Ishikawa (cell line): ENCODE results near the gene TYSND1.

Experiments
- CEBPB ChIP-seq: IDR thresholded peaks from 2 replicates; pipeline ENCODE4 v1.6.1; 2012
- CREB1 ChIP-seq: IDR thresholded peaks from 2 replicates; pipeline ENCODE4 v1.6.1; 2012; ENCODE audit warnings: low read depth
- EGR1 ChIP-seq: IDR thresholded peaks from 2 replicates; pipeline ENCODE4 v1.6.1; 2012
- EP300 ChIP-seq: IDR thresholded peaks from 2 replicates; pipeline ENCODE4 v1.6.1; 2012; ENCODE audit warnings: borderline replicate concordance
- FOXM1 ChIP-seq: IDR thresholded peaks from 2 replicates; pipeline ENCODE4 v1.6.1; 2012; ENCODE audit warnings: low read depth, borderline replicate concordance
- NFIC ChIP-seq: IDR thresholded peaks from 2 replicates; pipeline ENCODE4 v1.6.1; 2012
- RAD21 ChIP-seq: IDR thresholded peaks from 2 replicates; pipeline ENCODE4 v1.6.1; 2012; ENCODE audit warnings: low read depth
- TAF1 ChIP-seq: IDR thresholded peaks from 2 replicates; pipeline ENCODE4 v1.6.1; 2012; ENCODE audit warnings: low read depth, mild to moderate bottlenecking
- TCF12 ChIP-seq: IDR thresholded peaks from 2 replicates; pipeline ENCODE4 v1.6.1; 2012; ENCODE audit warnings: low read depth
- TEAD4 ChIP-seq: IDR thresholded peaks from 2 replicates; pipeline ENCODE4 v1.6.1; 2012
- USF1 ChIP-seq: IDR thresholded peaks from 2 replicates; pipeline ENCODE4 v1.6.1; 2012
- YY1 ChIP-seq: IDR thresholded peaks from 2 replicates; pipeline ENCODE4 v1.6.1; 2012; ENCODE audit warnings: low read depth
- ZBTB7A ChIP-seq: IDR thresholded peaks from 2 replicates; pipeline ENCODE4 v1.6.1; 2012; ENCODE audit warnings: low read depth
- TF ChIP-seq, protein P1 (sequence below): IDR thresholded peaks from 2 replicates; pipeline ENCODE4 v1.6.1; 2012; ENCODE audit warnings: low read depth, mild to moderate bottlenecking
- TF ChIP-seq, protein P2 (sequence below): IDR thresholded peaks from 2 replicates; pipeline ENCODE4 v1.6.1; 2012

Gene TYSND1

GRCh38 chr10:70145666-70146488 is 623 bp downstream of the TYSND1 start:
- TF ChIP-seq USF1 (no peak), NFIC (0 out of 2 replicates have a peak, but pooled peaks have one; percentile 8), TCF12 (0 out of 2 replicates have a peak, but pooled peaks have one; percentile 28), EGR1 (0 out of 2 replicates have a peak, but pooled peaks have one; percentile 7), CREB1 (no peak), CEBPB (no peak), TAF1 (peak; percentile 57), FOXM1 (no peak), RAD21 (no peak), EP300 (no peak; the same call in 1 of the 2 replicates), YY1 (peak; percentile 84), TEAD4 (no peak), ZBTB7A (0 out of 2 replicates have a peak, but pooled peaks have one; percentile 78)
- TF ChIP-seq, protein P1, sequence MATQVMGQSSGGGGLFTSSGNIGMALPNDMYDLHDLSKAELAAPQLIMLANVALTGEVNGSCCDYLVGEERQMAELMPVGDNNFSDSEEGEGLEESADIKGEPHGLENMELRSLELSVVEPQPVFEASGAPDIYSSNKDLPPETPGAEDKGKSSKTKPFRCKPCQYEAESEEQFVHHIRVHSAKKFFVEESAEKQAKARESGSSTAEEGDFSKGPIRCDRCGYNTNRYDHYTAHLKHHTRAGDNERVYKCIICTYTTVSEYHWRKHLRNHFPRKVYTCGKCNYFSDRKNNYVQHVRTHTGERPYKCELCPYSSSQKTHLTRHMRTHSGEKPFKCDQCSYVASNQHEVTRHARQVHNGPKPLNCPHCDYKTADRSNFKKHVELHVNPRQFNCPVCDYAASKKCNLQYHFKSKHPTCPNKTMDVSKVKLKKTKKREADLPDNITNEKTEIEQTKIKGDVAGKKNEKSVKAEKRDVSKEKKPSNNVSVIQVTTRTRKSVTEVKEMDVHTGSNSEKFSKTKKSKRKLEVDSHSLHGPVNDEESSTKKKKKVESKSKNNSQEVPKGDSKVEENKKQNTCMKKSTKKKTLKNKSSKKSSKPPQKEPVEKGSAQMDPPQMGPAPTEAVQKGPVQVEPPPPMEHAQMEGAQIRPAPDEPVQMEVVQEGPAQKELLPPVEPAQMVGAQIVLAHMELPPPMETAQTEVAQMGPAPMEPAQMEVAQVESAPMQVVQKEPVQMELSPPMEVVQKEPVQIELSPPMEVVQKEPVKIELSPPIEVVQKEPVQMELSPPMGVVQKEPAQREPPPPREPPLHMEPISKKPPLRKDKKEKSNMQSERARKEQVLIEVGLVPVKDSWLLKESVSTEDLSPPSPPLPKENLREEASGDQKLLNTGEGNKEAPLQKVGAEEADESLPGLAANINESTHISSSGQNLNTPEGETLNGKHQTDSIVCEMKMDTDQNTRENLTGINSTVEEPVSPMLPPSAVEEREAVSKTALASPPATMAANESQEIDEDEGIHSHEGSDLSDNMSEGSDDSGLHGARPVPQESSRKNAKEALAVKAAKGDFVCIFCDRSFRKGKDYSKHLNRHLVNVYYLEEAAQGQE: no peak
- TF ChIP-seq, protein P2, sequence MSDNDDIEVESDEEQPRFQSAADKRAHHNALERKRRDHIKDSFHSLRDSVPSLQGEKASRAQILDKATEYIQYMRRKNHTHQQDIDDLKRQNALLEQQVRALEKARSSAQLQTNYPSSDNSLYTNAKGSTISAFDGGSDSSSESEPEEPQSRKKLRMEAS: peak; percentile 84

DNA sequence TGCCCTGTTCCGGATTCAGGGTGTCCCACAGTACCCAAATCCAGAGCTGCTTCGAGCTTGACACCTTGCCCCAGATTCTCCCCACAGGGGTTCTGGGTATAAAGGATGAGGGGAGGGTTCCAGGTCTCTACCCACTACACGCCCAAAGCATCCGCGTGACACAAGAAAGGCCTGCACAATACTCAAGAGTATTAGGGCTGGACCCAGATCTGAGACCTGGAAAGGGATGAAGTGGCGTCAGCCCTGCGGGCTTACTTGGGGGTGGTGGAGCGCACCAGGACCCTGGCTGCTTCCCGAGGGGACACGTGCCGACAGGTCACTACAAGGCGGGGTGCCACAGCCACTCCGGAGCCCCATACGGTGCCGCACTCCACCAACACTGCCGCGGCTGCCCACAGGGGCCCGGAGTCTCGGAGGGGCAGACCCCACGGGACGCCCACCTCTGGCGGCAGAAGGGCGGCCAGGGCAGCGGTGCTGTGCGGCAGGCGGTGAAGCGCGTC is 1.3 kb downstream of the TYSND1 start:
- no peak for TF ChIP-seq CEBPB
- TF ChIP-seq FOXM1: no peak
- TF ChIP-seq NFIC: no peak
- no peak for TF ChIP-seq EP300
- no peak for TF ChIP-seq CREB1
- TF ChIP-seq USF1: no peak
- TF ChIP-seq, protein P1: no peak
- TF ChIP-seq RAD21: no peak

DNA sequence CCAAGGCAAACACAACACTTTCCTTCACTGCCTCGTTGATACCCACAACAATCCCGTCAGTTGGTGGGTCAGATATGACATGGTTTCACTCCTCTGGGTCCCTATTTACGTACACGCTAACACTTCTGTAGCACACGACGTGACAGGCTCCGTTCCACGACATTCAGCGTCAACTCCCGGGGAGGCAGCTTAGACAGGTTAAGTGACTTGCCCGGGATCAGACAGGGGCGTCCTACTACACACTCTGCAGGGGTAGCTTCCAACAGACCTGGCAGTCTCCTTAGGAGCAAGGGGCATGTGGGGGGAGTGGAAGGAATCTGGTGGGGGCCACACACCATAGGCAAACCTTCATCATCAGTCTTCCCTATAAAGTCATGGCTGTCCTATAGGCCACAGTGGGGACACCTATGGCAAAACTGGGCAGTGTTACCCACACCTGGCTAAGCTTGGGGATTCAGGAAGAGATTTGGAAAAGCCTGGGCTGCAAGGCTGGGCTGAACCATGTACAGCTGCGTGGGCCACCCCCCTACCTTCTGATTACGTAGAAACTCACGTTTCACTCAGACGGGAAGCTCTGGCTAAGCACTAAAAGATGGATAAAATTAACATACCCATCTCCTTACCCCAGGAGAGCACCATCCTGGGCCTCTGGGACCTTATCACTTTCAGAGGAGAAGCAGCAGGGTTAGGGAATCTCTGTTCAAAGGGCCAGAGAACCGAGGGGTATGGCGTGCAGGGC is 2.0 kb downstream of the TYSND1 start:
- TF ChIP-seq NFIC (no peak), CREB1 (no peak), FOXM1 (no peak), YY1 (no peak), TEAD4 (no peak), TAF1 (no peak), EGR1 (no peak), TCF12 (no peak), ZBTB7A (no peak), CEBPB (no peak), EP300 (no peak), USF1 (no peak), RAD21 (no peak)
- TF ChIP-seq, protein P2: no peak
- TF ChIP-seq, protein P1: no peak
